Cardiac fibroblast (primary cell): Measurements from ENCODE around the gene HEMK1.
A peak's percentile ranks its signal among the peaks of the same experiment; 100 is the strongest.

ENCODE experiments used
- DNase-seq, 2 donors: peaks; one replicate each; pipeline versions ENCODE4 v3.0.0 to v3.0.0-alpha.2; 2010; ENCODE audit warnings: low read depth in 2 of 2
- H3K4me3 ChIP-seq, 2 donors: replicated peaks in 1 of 2; 1 replicate in 1 of 2; 2 replicates in 1 of 2; pipeline ENCODE4 v1.5.1; 2011; ENCODE audit warnings: low read depth in 2 of 2, low read length in 2 of 2, mild to moderate bottlenecking in 2 of 2, moderate library complexity in 1 of 2
- CTCF ChIP-seq: IDR thresholded peaks from one replicate; pipeline ENCODE4 v1.5.1; 2011; ENCODE audit warnings: low read depth, mild to moderate bottlenecking, low read length, inconsistent platforms

Gene HEMK1

GRCh38 chr3:50573566-50574443 is 4.5 kb downstream of the HEMK1 start:
- TF ChIP-seq CTCF = no peak
- DNase-seq = no peak
- no peak overlapping the region for H3K4me3 ChIP-seq

GRCh38 chr3:50574444-50574831 is 5.1 kb downstream of the HEMK1 start:
- DNase-seq = no peak
- H3K4me3 ChIP-seq = no peak overlapping the region
- TF ChIP-seq CTCF = no peak

GRCh38 chr3:50575372-50575771 is 6.0 kb downstream of the HEMK1 start:
- no peak overlapping the region for H3K4me3 ChIP-seq
- TF ChIP-seq CTCF = no peak
- DNase-seq = peak in 1 of 2 donors; percentile 25

GRCh38 chr3:50577348-50577747 is 8.0 kb downstream of the HEMK1 start:
- TF ChIP-seq CTCF = no peak
- DNase-seq = no peak
- H3K4me3 ChIP-seq = no peak overlapping the region

- DNase-seq = no peak
- no peak overlapping the region for H3K4me3 ChIP-seq
- TF ChIP-seq CTCF = peak; percentile 1
Measured at GRCh38 chr3:50580683-50581458, 11.5 kb downstream of the HEMK1 start.

GRCh38 chr3:50581459-50581842 is 12.1 kb downstream of the HEMK1 start:
- H3K4me3 ChIP-seq = no peak overlapping the region
- TF ChIP-seq CTCF = no peak
- no peak for DNase-seq
